ENCODE data around the gene PAPSS2. TPM values are rescaled to one million over a fixed set of nuclear protein-coding genes. Genes with fewer than 3 reads are reported as not detected.

Gene PAPSS2
- total RNA-seq, 2 donors from 2014 or later, result 0.19 to 2.6 TPM

GRCh38 chr10:87794285-87794684 lies 134.6 kb downstream of the PAPSS2 start:
- Mint-ChIP-seq H3K27ac (peak overlapping the region in 1 of 2 donors; percentile 46), H3K9me3 (no peaks in the 10 kb centered on the region), H3K27me3 (no peaks in the 10 kb centered on the region), H3K36me3 (peaks cover 17% of the 10 kb centered on the region), H3K4me3 (no peak overlapping the region), H3K4me1 (ENCODE audit: low read depth in 2 of 2) (peaks cover 23 to 26% of the 10 kb centered on the region in 2 donors)
- ATAC-seq, result no peak
- no peak for DNase-seq (ENCODE audit: low spot score)

Other genes starting within 250 kb of the PAPSS2 start
- 10 to 100 TPM in 1 of 2 donors, 1 to 10 TPM in 1; 8.3 to 13.6 TPM for gene MINPP1, start 155.0 kb upstream of the PAPSS2 start, total RNA-seq
- 10 to 100 TPM; 48.3 to 65.2 TPM for gene ATAD1, start 158.3 kb downstream of the PAPSS2 start, total RNA-seq
- gene KLLN, start 203.7 kb downstream of the PAPSS2 start, total RNA-seq, result under 1 TPM; 0.17 to 0.52 TPM
- 10 to 100 TPM; 49.8 to 75.3 TPM for gene PTEN, start 203.7 kb downstream of the PAPSS2 start, total RNA-seq

Data from natural killer cell treated with Interleukin-12 subunit alpha and Interleukin-12 subunit beta and Interleukin-15 and Interleukin-18, amount 100 ng/mL, for 72 hours (primary cell).